Heart left ventricle (tissue), 13 donors: Measurements from ENCODE around the gene CENPQ.

Experiments used
- POLR2A ChIP-seq, 2 donors: fragments of 450-650 bp; IDR thresholded peaks; one replicate each; pipeline ENCODE4 v1.6.1; 2017; ENCODE audit warnings: antibody characterized with exemption in 2 of 2, mild to moderate bottlenecking in 2 of 2, moderate library complexity in 2 of 2
- TF ChIP-seq, protein P1 (sequence below), 12 donors: fragments of 200-600 bp; sonication (generic) in 4 of 12; IDR thresholded peaks; one replicate each; pipeline versions ENCODE4 v1.5.0 to v1.8.0; 2018 to 2022; ENCODE audit warnings: antibody characterized with exemption in 12 of 12, mild to moderate bottlenecking in 5 of 12
- donor health status: ischemic (EF 13 %, LVEDD 7.1; RV severe dilation, severe dysfunction).
- donor health status: DM: no; HTN: yes; CAD: no.
- donor health status: DM: no; HTN: no; CAD: no.
- donor health status: ischemic (EF 25% LVEDD 6.9; RV normal size, moderate dysfunction).
- donor health status: ischemic (EF 25% LVEDD 5.7; RV mildly dilated, moderate dysfunction).
- donor health status: ischemic (EF 35%, LVEDD 5.7; RV mildly dilated, moderate dysfunction).
- donor health status: nonischemic (EF 11% LVEDD 7.7; RV severe dilation, severe dysfunction).
- donor health status: DM: yes; HTN: yes; CAD: no.
- donor health status: PGD.
- donor health status: ischemic (EF 29% LVEDD 5.4; RV normal size, mild dysfunction).
- donor health status: nonischemic (EF 23%, LVEDD 6.1; RV moderate dilation, normal function).

- TF ChIP-seq, protein P1, sequence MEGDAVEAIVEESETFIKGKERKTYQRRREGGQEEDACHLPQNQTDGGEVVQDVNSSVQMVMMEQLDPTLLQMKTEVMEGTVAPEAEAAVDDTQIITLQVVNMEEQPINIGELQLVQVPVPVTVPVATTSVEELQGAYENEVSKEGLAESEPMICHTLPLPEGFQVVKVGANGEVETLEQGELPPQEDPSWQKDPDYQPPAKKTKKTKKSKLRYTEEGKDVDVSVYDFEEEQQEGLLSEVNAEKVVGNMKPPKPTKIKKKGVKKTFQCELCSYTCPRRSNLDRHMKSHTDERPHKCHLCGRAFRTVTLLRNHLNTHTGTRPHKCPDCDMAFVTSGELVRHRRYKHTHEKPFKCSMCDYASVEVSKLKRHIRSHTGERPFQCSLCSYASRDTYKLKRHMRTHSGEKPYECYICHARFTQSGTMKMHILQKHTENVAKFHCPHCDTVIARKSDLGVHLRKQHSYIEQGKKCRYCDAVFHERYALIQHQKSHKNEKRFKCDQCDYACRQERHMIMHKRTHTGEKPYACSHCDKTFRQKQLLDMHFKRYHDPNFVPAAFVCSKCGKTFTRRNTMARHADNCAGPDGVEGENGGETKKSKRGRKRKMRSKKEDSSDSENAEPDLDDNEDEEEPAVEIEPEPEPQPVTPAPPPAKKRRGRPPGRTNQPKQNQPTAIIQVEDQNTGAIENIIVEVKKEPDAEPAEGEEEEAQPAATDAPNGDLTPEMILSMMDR (IDR thresholded peaks at IDR 0.05), result no peak
- no peak for TF ChIP-seq POLR2A (IDR thresholded peaks at IDR 0.05)
Measured at GRCh38 chr6:49464691-49465090, 1.5 kb downstream of the CENPQ start.
